ENCODE measurements around the gene TIAM1. TPM values are rescaled to one million over a fixed set of nuclear protein-coding genes. Genes with fewer than 3 reads are reported as not detected.

The TIAM1 gene
- total RNA-seq, 4 donors from 2014 or later, result 6.5 to 36.4 (median 13.0) TPM

DNA sequence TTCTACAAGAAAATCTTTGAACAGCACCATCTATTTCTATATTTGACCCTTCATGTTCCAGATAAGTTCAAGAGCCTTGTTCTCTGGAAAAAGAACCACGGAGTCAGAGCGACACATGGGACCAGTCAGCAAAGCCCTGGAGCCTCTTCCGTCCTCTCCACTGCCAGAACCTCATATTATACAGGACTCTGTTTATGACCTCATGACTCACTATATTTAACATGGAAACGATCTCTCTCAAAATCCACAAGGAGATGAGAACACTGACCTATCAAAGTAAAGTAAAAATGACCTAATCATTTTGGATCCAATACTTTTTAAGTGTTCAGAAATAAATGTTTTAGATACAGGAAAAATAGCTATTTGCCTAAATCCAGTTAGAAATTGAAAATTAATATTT, 181.2 kb downstream of the TIAM1 start:
- no peak for DNase-seq (ENCODE audit: low spot score)
- TF ChIP-seq, protein P1, sequence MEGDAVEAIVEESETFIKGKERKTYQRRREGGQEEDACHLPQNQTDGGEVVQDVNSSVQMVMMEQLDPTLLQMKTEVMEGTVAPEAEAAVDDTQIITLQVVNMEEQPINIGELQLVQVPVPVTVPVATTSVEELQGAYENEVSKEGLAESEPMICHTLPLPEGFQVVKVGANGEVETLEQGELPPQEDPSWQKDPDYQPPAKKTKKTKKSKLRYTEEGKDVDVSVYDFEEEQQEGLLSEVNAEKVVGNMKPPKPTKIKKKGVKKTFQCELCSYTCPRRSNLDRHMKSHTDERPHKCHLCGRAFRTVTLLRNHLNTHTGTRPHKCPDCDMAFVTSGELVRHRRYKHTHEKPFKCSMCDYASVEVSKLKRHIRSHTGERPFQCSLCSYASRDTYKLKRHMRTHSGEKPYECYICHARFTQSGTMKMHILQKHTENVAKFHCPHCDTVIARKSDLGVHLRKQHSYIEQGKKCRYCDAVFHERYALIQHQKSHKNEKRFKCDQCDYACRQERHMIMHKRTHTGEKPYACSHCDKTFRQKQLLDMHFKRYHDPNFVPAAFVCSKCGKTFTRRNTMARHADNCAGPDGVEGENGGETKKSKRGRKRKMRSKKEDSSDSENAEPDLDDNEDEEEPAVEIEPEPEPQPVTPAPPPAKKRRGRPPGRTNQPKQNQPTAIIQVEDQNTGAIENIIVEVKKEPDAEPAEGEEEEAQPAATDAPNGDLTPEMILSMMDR (IDR thresholded peaks at IDR 0.05), result no peak
- no peak for ATAC-seq (ENCODE audit: low FRiP score)

DNA sequence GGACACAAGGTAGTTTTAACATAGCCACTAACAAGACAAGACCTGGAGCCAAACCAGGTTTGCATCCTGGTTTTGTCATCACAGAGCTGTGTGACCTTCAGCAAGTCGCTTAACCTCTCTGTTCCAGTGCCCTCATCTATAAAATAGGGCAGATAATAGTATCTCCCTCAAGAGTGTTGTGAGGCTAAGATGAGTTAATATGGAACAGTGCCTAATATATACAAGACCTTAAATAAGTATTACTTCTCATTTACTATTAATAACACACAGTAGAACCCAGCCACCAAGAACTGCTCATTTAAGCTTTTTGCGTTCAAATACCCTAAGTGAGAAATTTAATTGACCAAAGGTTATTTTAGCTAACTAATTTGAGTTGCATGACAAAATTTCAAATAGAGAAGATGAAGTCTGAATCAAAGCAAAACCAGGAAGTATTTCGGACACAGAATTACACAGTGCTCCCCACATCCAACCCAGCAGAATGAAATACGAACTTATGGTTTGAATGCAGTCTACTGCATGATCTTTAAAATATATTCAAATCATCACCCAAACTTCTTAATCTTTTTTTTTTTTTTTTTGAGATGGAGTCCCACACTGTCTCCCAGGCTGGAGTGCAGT, 181.9 kb downstream of the TIAM1 start:
- TF ChIP-seq, protein P1 (IDR thresholded peaks at IDR 0.05), result no peak
- ATAC-seq (ENCODE audit: low FRiP score), result no peak
- DNase-seq (ENCODE audit: low spot score), result no peak

DNA sequence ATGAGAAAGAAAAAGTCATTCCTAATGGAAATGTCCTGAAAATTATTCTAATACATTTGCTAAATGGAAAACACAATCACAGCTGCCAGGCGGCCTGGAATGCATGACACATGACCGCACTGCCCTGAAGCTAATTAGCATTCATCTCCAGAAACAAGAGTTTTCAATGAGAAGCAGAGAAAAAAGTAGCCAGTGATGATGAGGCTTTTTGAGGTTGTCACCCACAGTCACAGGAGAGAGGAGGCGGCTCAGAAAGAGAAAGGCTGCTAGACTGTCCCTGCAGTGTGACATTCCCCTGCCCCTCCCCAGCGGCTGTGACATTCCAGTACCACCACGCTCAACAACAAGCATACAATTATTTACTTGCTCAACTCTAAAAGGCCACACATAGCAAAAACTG, 182.9 kb downstream of the TIAM1 start:
- DNase-seq (ENCODE audit: low spot score) (no peak), ATAC-seq (ENCODE audit: low FRiP score) (no peak)
- TF ChIP-seq, protein P1 (IDR thresholded peaks at IDR 0.05), result no peak

DNA sequence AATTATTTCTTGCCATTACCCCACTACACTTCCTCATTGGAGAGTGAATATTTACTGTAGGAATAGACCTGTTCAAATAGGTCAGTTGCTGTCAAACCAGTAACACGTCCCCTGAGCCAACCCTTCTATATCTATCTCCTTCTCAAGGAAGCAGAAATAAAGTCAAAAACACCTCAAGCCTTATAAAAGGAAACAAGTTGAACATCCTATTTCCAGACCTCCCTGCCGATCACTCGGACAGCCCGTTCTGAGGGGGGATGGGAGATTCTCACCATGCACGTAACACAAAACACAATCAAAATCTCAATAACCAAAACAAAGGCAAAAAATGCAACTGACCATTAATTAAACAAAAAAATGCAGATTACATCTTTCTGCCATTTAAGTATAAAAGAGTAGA, 184.3 kb downstream of the TIAM1 start:
- DNase-seq (ENCODE audit: low spot score), result no peak
- ATAC-seq (ENCODE audit: low FRiP score), result no peak
- TF ChIP-seq, protein P1 (IDR thresholded peaks at IDR 0.05), result no peak

DNA sequence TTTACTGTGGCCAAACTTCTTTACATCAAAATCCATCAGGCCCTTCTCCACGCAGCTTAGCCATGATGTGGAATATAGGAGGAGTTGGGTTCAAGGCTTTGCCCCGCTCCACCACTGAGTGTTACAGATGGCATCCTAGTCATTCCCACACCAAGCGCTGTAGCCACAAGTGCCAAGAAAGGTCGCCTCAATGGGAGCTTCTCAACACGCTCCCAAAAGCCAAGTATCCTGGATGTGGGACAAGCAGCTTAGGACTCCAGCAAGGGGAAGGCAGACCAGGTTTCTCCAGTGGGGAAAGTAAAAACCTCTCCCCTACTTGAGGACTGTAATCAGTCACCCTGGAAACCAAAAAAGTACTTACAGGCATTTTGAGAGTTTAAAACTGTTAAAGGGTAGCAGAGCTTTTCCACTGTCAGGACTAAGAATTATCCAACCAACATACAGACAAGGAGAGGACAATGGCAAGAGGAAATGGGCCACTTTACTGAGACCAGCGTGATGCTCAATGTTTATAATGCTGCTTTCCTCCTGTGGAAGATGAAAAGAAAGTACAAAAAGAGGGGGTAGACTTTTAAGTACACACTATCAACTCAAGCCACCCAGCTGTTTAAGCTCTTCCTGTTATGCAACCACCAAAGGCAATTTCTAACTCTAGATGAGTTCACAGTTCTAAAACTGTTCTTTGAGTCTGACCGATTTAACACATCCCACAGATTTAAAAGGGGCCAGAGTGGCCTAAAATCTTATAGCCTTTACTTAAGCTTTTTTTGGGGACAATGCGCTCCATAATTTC, 185.1 kb downstream of the TIAM1 start:
- ATAC-seq (ENCODE audit: low FRiP score) (no peak), DNase-seq (ENCODE audit: low spot score) (no peak)
- TF ChIP-seq, protein P1 (IDR thresholded peaks at IDR 0.05), result no peak

DNA sequence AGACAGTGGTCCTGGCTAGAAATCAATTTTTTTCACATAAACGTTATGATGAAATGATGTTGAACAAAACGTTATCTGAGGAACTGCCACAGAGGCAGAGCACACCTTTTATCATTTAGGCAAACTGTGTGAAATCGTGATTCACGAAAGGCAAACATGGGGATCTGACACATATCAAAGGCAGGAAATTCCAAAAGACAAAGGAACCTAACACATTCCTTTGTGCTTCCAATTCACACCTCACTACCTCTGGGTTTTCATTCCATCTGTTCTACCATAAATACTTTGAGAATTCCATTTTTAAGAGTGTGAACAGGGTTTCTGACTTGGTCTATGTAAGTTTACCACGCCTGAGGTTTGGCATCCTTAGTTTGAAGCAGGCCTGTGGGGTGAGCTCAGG, 186.3 kb downstream of the TIAM1 start:
- TF ChIP-seq, protein P1 (IDR thresholded peaks at IDR 0.05), result no peak
- DNase-seq (ENCODE audit: low spot score) (no peak), ATAC-seq (ENCODE audit: low FRiP score) (no peak)

DNA sequence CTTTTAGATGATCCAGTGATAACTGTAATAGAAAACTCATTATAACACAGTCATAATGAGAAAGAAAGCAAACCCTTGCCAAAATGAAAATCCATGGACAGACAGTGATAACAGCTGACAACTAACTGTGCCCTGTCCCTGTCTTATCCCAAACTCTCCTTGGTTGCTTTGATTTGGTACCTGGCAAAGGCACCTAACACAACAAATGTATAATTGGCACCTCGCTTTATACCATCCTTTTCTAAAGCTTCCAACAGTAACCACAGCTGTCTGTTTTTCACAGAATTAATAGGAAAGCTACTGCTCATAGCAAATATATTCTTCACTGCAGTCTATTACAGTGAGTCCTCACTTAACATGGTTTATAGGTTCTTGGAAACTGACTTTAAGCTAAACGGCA, 187.4 kb downstream of the TIAM1 start:
- no peak for ATAC-seq (ENCODE audit: low FRiP score)
- TF ChIP-seq, protein P1 (IDR thresholded peaks at IDR 0.05), result no peak

More for the DNA sequence above, 187.4 kb downstream of the TIAM1 start:
- no peak for DNase-seq (ENCODE audit: low spot score)
